Measurements from ENCODE around the gene FAAP20. TPM values are rescaled to one million over a fixed set of nuclear protein-coding genes. Genes with fewer than 3 reads are reported as not detected.

The FAAP20 gene
- total RNA-seq, 1 experiment from 2014 or later, result 119 TPM

DNA sequence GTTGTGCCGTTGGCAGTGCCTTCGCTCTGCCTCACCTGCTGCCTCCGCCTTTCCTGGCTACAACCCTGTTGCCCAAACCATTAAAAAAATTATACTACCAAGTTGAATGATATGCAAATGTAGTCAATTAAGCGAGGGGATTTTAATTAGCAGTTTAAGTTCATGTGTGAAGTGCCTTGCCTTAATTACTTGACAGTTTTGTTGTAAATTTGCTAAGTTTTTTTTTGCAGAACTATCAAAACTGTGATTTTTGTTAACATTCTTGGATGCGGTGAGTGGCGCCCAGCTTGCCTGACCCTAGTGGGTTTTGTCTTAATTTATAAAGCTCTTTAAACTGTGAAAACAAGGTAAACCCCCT is 44.4 kb upstream of the FAAP20 start:
- Mint-ChIP-seq H3K27me3 (ENCODE audit: low read depth) (no peaks in the 10 kb centered on the region), H3K4me1 (peaks cover 41 to 50% of the 10 kb centered on the region in 2 experiments), H3K36me3 (ENCODE audit: insufficient read depth in 1 of 3, low read depth in 3 of 3) (peaks cover 13 to 30% (median 23%) of the 10 kb centered on the region in 3 experiments), H3K9me3 (no peaks in the 10 kb centered on the region), H3K27ac (no peak overlapping the region), H3K4me3 (no peak overlapping the region)
- peaks cover 6% of the 10 kb centered on the region for H3K79me1 ChIP-seq (ENCODE audit: insufficient read depth, low read depth, low read length, poor library complexity, severe bottlenecking)
- no peak overlapping the region for H4K5ac ChIP-seq (ENCODE audit: insufficient read length, low read depth, low read length)
- no peak overlapping the region for H3K23ac ChIP-seq (ENCODE audit: insufficient read length, low read depth, low read length)
- H2AFZ ChIP-seq (ENCODE audit: low read length), result no peak overlapping the region
- H3K79me2 ChIP-seq (ENCODE audit: insufficient read depth, low read length), result peaks cover 80% of the 10 kb centered on the region
- H2BK120ac ChIP-seq (ENCODE audit: low read depth, low read length, poor library complexity, severe bottlenecking), result no peak overlapping the region
- H3T11ph ChIP-seq (ENCODE audit: low read length), result no peak overlapping the region
- no peak overlapping the region for H3K14ac ChIP-seq (ENCODE audit: insufficient read depth, low read length)
- TF ChIP-seq, protein P1, sequence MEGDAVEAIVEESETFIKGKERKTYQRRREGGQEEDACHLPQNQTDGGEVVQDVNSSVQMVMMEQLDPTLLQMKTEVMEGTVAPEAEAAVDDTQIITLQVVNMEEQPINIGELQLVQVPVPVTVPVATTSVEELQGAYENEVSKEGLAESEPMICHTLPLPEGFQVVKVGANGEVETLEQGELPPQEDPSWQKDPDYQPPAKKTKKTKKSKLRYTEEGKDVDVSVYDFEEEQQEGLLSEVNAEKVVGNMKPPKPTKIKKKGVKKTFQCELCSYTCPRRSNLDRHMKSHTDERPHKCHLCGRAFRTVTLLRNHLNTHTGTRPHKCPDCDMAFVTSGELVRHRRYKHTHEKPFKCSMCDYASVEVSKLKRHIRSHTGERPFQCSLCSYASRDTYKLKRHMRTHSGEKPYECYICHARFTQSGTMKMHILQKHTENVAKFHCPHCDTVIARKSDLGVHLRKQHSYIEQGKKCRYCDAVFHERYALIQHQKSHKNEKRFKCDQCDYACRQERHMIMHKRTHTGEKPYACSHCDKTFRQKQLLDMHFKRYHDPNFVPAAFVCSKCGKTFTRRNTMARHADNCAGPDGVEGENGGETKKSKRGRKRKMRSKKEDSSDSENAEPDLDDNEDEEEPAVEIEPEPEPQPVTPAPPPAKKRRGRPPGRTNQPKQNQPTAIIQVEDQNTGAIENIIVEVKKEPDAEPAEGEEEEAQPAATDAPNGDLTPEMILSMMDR (conservative IDR thresholded peaks at IDR 0.05), result no peak
- no peak overlapping the region for H4K8ac ChIP-seq (replicated peaks; ENCODE audit: insufficient read length, low read depth, low read length)
- no peak overlapping the region for H2BK20ac ChIP-seq (ENCODE audit: low read depth, low read length, poor library complexity, severe bottlenecking)
- no peaks in the 10 kb centered on the region; the same call in 1 of the 2 replicates for H3K4me1 ChIP-seq (ENCODE audit: insufficient read depth, low read length)
- no peaks in the 10 kb centered on the region for H3K9me3 ChIP-seq (ENCODE audit: control insufficient read depth, low read depth, low read length)
- no peak overlapping the region for H3K9ac ChIP-seq (ENCODE audit: extremely low read depth, insufficient read length, low read length)
- H3K4ac ChIP-seq (ENCODE audit: low read depth, low read length), result no peak overlapping the region
- no peak for DNase-seq
- no peak overlapping the region for H3K4me2 ChIP-seq (ENCODE audit: insufficient read depth, insufficient read length, low read length)
- H4K91ac ChIP-seq (ENCODE audit: insufficient read length, low read depth, low read length), result no peak overlapping the region
- H3K23me2 ChIP-seq (ENCODE audit: insufficient read length, low read depth, low read length, poor library complexity, severe bottlenecking), result no peaks in the 10 kb centered on the region
- H2AK5ac ChIP-seq (ENCODE audit: insufficient read length, low read length), result no peak overlapping the region
- no peaks in the 10 kb centered on the region for H3K27me3 ChIP-seq (ENCODE audit: insufficient read depth, low read length)
- H2BK12ac ChIP-seq (ENCODE audit: insufficient read length, low read depth, low read length), result no peak overlapping the region
- no peak overlapping the region for H2BK15ac ChIP-seq (ENCODE audit: low read depth, low read length)
- no peak overlapping the region for H2BK5ac ChIP-seq (ENCODE audit: insufficient read length, low read length)
- H3K27ac ChIP-seq (ENCODE audit: insufficient read length, low read depth, low read length), result no peak overlapping the region
- H3K18ac ChIP-seq (ENCODE audit: insufficient read length, low read depth, low read length), result no peak overlapping the region
- peaks cover 3% of the 10 kb centered on the region for H4K20me1 ChIP-seq (ENCODE audit: control insufficient read depth, insufficient read depth, insufficient read length)
- H3K56ac ChIP-seq (ENCODE audit: insufficient read length, low read depth, low read length), result no peak overlapping the region
- no CpG with 5 or more reads among the region's 6 CpGs for WGBS (ENCODE audit: extremely low coverage, insufficient read length, low lambda C conversion rate)

All from H9 (cell line).